ENCODE measurements around the gene SYT17. TPM values are rescaled to one million over a fixed set of nuclear protein-coding genes. Genes with fewer than 3 reads are reported as not detected.

The SYT17 gene
- total RNA-seq, 1 experiment from 2014 or later = 36.6 TPM

GRCh38 chr16:19173649-19174383 is 5.8 kb downstream of the SYT17 start:
- no peaks in the 10 kb centered on the region for H3K27me3 ChIP-seq (ENCODE audit: insufficient read depth, low read depth)
- no peak overlapping the region for H3K4me3 ChIP-seq
- 0 out of 2 replicates have a peak, but pooled peaks cover 8% of the 10 kb centered on the region for H3K79me2 ChIP-seq (ENCODE audit: low read depth)
- no peak for TF ChIP-seq CTCF (conservative IDR thresholded peaks at IDR 0.05)
- no peak for TF ChIP-seq EZH2 (IDR thresholded peaks at IDR 0.05; ENCODE audit: low read depth)
- no peak overlapping the region for H2AFZ ChIP-seq
- peaks cover 4% of the 10 kb centered on the region for H3F3A ChIP-seq (ENCODE audit: insufficient read depth, low read depth)
- H3K4me1 ChIP-seq (replicated peaks; ENCODE audit: insufficient read depth) = 0 out of 2 replicates have a peak, but pooled peaks cover 7% of the 10 kb centered on the region
- ChIA-PET POLR2A (ENCODE audit: unreplicated experiment) (interaction anchor here (0.6 kb wide), 1 partner anchor 104 kb away, joined by 4 read pairs; no protein-coding TSS in a partner anchor), CTCF (no interaction called here)
- H3K36me3 ChIP-seq (ENCODE audit: low read depth) = 0 out of 2 replicates have a peak, but pooled peaks cover 7% of the 10 kb centered on the region
- no peak for DNase-seq
- no TSS peak for BruUV-seq (replicated peaks)
- no peaks in the 10 kb centered on the region for H4K20me1 ChIP-seq (ENCODE audit: insufficient read depth)
- H3K9me2 ChIP-seq (ENCODE audit: insufficient read depth) = no peaks in the 10 kb centered on the region
- H3K9me3 ChIP-seq (ENCODE audit: insufficient read depth, low read depth) = no peaks in the 10 kb centered on the region
- intact Hi-C loops (cut with micrococcal nuclease; ENCODE audit: unreplicated experiment) = no loop called here
- H3K27ac ChIP-seq = no peak overlapping the region
- H3K4me2 ChIP-seq = no peak overlapping the region

- no TSS peak for BruUV-seq (replicated peaks)
- no peaks in the 10 kb centered on the region for H3K27me3 ChIP-seq (ENCODE audit: insufficient read depth, low read depth)
- ChIA-PET POLR2A (ENCODE audit: unreplicated experiment) (interaction anchor here (0.6 kb wide), 1 partner anchor 103 kb away, joined by 4 read pairs; no protein-coding TSS in a partner anchor), CTCF (no interaction called here)
- H3K27ac ChIP-seq = no peak overlapping the region
- no peaks in the 10 kb centered on the region for H4K20me1 ChIP-seq (ENCODE audit: insufficient read depth)
- H3K36me3 ChIP-seq (ENCODE audit: low read depth) = 0 out of 2 replicates have a peak, but pooled peaks cover 7% of the 10 kb centered on the region
- H3K4me3 ChIP-seq = no peak overlapping the region
- peaks cover 4% of the 10 kb centered on the region for H3F3A ChIP-seq (ENCODE audit: insufficient read depth, low read depth)
- 0 out of 2 replicates have a peak, but pooled peaks cover under 1% of the 10 kb centered on the region for H3K4me1 ChIP-seq (replicated peaks; ENCODE audit: insufficient read depth)
- no peak overlapping the region for H3K4me2 ChIP-seq
- no peak overlapping the region for H2AFZ ChIP-seq
- intact Hi-C loops (cut with micrococcal nuclease; ENCODE audit: unreplicated experiment) = no loop called here
- TF ChIP-seq CTCF (conservative IDR thresholded peaks at IDR 0.05) (no peak), EZH2 (IDR thresholded peaks at IDR 0.05; ENCODE audit: low read depth) (no peak)
- no peak for DNase-seq
- no peaks in the 10 kb centered on the region for H3K9me3 ChIP-seq (ENCODE audit: insufficient read depth, low read depth)
- H3K79me2 ChIP-seq (ENCODE audit: low read depth) = 0 out of 2 replicates have a peak, but pooled peaks cover 5% of the 10 kb centered on the region
- H3K9me2 ChIP-seq (ENCODE audit: insufficient read depth) = no peaks in the 10 kb centered on the region
Observed at GRCh38 chr16:19174478-19174877, 6.4 kb downstream of the SYT17 start.

GRCh38 chr16:19175492-19176262 is 7.6 kb downstream of the SYT17 start:
- TF ChIP-seq CTCF (conservative IDR thresholded peaks at IDR 0.05) (no peak), EZH2 (IDR thresholded peaks at IDR 0.05; ENCODE audit: low read depth) (no peak)
- no peak for DNase-seq
- Histone ChIP-seq H3K4me2 (no peak overlapping the region), H3K27ac (no peak overlapping the region), H2AFZ (no peak overlapping the region), H3F3A (ENCODE audit: insufficient read depth, low read depth) (no peaks in the 10 kb centered on the region; the same call in 1 of the 2 replicates), H3K4me1 (replicated peaks; ENCODE audit: insufficient read depth) (0 out of 2 replicates have a peak, but pooled peaks cover 5% of the 10 kb centered on the region), H3K9me2 (ENCODE audit: insufficient read depth) (no peaks in the 10 kb centered on the region), H4K20me1 (ENCODE audit: insufficient read depth) (no peaks in the 10 kb centered on the region), H3K4me3 (no peak overlapping the region), H3K79me2 (ENCODE audit: low read depth) (no peaks in the 10 kb centered on the region), H3K27me3 (ENCODE audit: insufficient read depth, low read depth) (no peaks in the 10 kb centered on the region), H3K9me3 (ENCODE audit: insufficient read depth, low read depth) (no peaks in the 10 kb centered on the region), H3K36me3 (ENCODE audit: low read depth) (0 out of 2 replicates have a peak, but pooled peaks cover 7% of the 10 kb centered on the region)
- no TSS peak for BruUV-seq (replicated peaks)
- intact Hi-C loops (cut with micrococcal nuclease; ENCODE audit: unreplicated experiment) = no loop called here
- CTCF ChIA-PET = interaction anchor here (0.6 kb wide), 2 partner anchors 155 to 243 kb away, joined by 3 to 12 read pairs; no protein-coding TSS in a partner anchor
- POLR2A ChIA-PET (ENCODE audit: unreplicated experiment) = interaction anchor here (0.6 kb wide), 1 partner anchor 198 kb away, joined by 3 read pairs; no protein-coding TSS in a partner anchor

All from PC-9 (cell line).